GM12875 (cell line): ENCODE measurements around the gene TMEM63C.

Source experiments
- H3K4me3 ChIP-seq: one replicate; pipeline ENCODE4 v1.5.1; 2011; ENCODE audit warnings: low read depth, low read length, control low read depth
- TF ChIP-seq, protein P1 (sequence below): IDR thresholded peaks from 2 replicates; pipeline ENCODE4 v1.5.1; 2011; ENCODE audit warnings: low read depth, mild to moderate bottlenecking, control low read depth, inconsistent platforms, low read length, moderate library complexity, borderline replicate concordance; ENCODE audit not compliant: insufficient read depth

TMEM63C gene

DNA sequence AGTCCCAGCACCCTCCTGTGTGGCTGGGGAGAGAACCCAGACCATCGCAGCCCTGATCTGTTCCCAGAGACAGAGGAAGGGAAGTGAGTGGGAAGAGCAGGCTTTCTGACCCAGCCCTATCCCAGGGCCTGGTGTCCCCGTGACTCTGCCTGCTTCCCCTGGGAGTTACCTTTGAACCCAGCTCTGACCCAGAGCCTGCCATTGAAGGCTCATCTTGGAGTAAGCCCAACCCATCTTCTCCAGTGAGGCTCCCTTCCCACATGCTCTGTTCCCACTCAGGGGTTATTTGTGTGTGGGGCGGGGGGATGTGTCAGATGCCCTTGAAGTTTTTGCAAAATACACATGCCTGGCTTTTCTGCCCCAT lies 6.0 kb downstream of the TMEM63C start:
- no peak overlapping the region for H3K4me3 ChIP-seq
- TF ChIP-seq, protein P1, sequence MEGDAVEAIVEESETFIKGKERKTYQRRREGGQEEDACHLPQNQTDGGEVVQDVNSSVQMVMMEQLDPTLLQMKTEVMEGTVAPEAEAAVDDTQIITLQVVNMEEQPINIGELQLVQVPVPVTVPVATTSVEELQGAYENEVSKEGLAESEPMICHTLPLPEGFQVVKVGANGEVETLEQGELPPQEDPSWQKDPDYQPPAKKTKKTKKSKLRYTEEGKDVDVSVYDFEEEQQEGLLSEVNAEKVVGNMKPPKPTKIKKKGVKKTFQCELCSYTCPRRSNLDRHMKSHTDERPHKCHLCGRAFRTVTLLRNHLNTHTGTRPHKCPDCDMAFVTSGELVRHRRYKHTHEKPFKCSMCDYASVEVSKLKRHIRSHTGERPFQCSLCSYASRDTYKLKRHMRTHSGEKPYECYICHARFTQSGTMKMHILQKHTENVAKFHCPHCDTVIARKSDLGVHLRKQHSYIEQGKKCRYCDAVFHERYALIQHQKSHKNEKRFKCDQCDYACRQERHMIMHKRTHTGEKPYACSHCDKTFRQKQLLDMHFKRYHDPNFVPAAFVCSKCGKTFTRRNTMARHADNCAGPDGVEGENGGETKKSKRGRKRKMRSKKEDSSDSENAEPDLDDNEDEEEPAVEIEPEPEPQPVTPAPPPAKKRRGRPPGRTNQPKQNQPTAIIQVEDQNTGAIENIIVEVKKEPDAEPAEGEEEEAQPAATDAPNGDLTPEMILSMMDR: no peak

- TF ChIP-seq, protein P1: no peak
- no peak overlapping the region for H3K4me3 ChIP-seq
Measured at GRCh38 chr14:77189479-77189878, 7.9 kb downstream of the TMEM63C start.

DNA sequence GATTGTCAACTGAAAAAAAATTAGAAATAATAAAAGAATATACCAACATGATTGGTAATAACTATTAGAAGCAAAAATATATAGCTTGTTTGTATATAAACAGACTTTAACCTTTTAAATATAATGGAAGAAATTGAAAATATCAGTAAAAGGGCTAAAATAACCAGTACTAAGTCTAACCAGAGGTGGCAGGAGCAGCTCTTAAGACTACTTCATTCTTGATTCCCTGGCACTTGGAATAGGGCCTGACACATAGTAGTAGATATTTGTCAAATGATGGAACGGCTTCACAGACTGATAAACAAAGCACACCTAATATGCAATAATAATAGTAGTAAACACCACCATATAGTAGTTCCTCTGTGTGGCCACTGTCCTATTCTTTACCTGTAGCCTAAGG lies 9.4 kb downstream of the TMEM63C start:
- H3K4me3 ChIP-seq: no peak overlapping the region
- TF ChIP-seq, protein P1: no peak

- TF ChIP-seq, protein P1: no peak
- H3K4me3 ChIP-seq: no peak overlapping the region
Measured at GRCh38 chr14:77194706-77195105, 13.1 kb downstream of the TMEM63C start.

- TF ChIP-seq, protein P1: no peak
- H3K4me3 ChIP-seq: no peak overlapping the region
Measured at GRCh38 chr14:77195766-77196165, 14.2 kb downstream of the TMEM63C start.

DNA sequence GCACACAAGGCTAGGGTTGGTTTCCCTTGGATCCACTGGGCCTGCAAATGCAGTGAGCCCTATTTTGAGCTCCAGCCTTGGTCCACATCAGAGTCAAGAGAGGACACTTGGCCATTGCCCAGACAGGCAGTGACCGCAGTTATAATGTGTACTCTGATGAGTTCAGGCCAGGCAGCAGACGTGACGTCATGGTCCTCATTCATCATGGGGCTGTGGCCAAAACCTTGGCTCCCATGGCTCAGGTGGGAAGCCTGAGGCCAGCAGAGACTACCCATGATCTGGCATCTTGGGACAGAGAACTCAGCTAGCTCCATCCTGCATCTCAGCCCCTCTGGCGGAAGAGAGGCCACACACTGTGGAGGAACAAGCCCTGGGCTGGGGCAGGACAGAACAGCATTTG lies 16.4 kb downstream of the TMEM63C start:
- H3K4me3 ChIP-seq: no peak overlapping the region
- TF ChIP-seq, protein P1: no peak

DNA sequence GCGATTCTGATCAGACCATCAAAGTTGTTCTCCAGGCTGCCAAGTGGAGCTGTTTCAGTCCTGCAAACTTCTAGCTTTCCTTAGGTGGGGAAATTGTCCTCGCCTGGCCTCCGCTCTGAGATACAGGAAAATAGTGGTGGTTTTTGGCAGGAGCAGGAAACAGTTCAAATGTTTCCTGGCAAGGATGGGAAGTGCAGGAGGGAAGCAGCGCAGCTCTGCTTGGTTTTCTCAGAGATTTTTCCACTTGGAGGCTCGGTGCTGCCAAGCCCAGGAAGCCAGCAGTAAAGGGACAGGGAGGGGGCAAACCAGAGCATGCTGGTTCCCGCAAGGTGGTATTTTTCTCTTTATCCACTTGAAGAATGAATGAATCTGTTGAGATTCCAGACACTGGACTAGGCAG lies 17.0 kb downstream of the TMEM63C start:
- TF ChIP-seq, protein P1: no peak
- H3K4me3 ChIP-seq: no peak overlapping the region
